GM12875 (cell line): ENCODE results near the gene AKAP13.

Experiments
- H3K4me3 ChIP-seq: one replicate; pipeline ENCODE4 v1.5.1; 2011; ENCODE audit warnings: low read depth, low read length, control low read depth
- TF ChIP-seq, protein P1 (sequence below): IDR thresholded peaks from 2 replicates; pipeline ENCODE4 v1.5.1; 2011; ENCODE audit warnings: low read depth, mild to moderate bottlenecking, control low read depth, inconsistent platforms, low read length, moderate library complexity, borderline replicate concordance; ENCODE audit not compliant: insufficient read depth

Gene AKAP13

DNA sequence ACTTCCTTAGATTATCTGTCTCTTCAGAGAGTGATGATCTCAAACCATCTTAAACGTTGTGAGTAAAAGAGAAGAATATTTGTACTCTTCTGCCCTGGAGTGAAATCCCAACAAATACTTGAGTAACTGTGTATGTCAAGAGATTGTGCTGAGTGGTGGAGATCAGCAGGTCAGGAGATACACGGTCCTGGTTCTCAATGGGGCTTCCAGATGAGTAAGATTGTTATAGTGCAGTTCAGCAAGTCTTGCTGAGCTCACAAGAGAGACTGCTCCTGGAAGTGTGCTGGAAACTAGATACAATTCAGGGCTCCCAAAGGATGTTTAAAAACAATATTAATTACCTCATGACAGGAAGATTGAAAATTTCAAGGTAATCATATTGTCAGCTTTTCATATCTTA, 184.3 kb downstream of the AKAP13 start:
- H3K4me3 ChIP-seq, result no peak overlapping the region
- TF ChIP-seq, protein P1, sequence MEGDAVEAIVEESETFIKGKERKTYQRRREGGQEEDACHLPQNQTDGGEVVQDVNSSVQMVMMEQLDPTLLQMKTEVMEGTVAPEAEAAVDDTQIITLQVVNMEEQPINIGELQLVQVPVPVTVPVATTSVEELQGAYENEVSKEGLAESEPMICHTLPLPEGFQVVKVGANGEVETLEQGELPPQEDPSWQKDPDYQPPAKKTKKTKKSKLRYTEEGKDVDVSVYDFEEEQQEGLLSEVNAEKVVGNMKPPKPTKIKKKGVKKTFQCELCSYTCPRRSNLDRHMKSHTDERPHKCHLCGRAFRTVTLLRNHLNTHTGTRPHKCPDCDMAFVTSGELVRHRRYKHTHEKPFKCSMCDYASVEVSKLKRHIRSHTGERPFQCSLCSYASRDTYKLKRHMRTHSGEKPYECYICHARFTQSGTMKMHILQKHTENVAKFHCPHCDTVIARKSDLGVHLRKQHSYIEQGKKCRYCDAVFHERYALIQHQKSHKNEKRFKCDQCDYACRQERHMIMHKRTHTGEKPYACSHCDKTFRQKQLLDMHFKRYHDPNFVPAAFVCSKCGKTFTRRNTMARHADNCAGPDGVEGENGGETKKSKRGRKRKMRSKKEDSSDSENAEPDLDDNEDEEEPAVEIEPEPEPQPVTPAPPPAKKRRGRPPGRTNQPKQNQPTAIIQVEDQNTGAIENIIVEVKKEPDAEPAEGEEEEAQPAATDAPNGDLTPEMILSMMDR, result no peak

DNA sequence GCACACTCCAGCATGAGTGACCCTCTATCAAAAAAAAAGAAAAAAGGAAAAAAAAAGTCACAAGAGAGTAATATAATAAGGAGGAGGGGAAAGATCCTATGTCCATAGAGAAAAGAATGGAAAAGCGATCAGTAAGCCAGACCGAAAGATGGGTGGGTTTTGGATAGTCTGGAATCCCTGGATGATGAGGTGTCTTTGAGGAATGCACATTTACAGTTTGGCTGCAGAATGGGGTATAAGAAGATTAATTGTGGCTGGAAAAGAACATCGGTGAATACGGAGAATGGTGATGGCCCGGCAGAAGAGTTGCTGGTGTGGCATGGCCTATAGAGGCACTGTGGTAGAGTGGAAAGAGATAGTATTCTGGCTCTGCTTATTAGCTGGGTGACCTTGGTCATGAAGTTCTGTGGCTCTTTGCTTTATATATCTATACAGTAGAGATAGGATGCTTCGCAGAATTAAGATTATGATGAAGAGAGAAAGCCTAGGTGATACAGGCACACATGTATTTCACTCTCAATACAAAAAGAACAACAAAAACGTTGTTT, 187.9 kb downstream of the AKAP13 start:
- TF ChIP-seq, protein P1, result no peak
- no peak overlapping the region for H3K4me3 ChIP-seq

DNA sequence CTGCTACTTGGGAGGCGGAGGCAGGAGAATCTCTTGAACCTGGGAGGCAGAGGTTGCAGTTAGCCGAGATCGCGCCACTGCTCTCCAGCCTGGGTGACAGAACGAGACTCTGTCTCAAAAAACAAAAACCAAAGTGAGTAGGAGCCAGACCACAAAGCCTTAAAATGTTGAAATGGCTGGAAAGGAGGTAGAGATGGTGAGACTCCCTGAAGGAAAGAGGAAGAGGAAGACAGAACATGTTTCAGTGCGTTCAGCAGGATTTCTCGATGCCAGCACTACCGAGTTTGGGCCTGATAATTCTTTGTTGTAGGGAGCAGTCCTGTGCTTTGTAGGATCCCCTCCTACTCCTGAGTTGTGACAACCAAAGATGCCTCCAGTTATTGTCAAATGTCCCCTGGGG, 189.9 kb downstream of the AKAP13 start:
- TF ChIP-seq, protein P1, result no peak

DNA sequence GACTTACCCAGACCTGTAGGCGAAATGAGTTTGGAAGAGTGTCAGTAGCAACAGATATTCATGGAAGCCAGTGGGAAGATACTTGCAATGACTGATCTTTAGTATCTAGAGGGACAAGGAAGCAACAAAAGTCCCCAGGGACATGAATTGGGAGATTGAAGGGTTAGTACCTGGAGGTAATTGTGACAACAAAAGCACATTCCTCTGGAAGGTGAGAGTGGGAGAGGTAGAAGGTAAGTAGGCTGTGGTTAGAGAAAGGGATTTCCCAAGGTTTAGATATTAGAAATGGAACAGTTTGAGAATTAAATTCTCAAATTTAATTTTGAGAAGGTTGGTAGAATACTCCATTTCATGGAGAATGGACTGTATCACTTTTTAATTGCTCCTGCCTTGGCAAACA, 191.4 kb downstream of the AKAP13 start:
- TF ChIP-seq, protein P1, result no peak
- no peak overlapping the region for H3K4me3 ChIP-seq

More for the DNA sequence above, 189.9 kb downstream of the AKAP13 start:
- H3K4me3 ChIP-seq, result no peak overlapping the region

DNA sequence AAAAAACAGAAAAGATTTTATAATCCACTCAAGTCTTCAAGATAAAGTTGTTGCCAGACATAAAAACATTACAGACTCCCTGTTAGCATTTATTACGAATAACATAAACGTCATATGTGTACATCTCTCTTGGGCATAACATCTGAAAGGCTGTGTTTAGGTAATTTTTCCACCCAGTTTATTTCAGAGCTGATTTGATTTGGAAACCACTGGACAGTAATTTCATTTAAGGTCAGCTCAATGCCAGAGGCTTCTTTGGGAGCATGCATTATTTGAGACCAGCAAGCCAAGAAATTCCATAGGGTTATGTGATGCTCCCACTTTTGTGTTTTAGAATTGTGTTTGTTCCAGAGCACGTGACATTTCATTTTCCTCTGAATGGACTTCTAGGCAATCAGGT, 196.0 kb downstream of the AKAP13 start:
- no peak overlapping the region for H3K4me3 ChIP-seq
- TF ChIP-seq, protein P1, result no peak

DNA sequence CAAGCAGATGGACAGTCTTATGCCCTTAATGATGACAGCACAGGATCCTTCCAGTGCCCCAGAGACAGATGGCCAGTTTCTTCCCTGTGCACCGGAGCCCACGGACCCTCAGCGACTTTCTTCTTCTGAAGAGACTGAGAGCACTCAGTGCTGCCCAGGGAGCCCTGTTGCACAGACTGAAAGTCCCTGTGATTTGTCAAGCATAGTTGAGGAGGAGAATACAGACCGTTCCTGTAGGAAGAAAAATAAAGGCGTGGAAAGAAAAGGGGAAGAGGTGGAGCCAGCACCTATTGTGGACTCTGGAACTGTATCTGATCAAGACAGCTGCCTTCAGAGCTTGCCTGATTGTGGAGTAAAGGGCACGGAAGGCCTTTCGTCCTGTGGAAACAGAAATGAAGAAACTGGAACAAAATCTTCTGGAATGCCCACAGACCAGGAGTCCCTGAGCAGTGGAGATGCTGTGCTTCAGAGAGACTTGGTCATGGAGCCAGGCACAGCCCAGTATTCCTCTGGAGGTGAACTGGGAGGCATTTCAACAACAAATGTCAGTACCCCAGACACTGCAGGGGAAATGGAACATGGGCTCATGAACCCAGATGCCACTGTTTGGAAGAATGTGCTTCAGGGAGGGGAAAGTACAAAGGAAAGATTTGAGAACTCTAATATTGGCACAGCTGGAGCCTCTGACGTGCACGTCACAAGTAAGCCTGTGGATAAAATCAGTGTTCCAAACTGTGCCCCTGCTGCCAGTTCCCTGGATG, 198.7 kb downstream of the AKAP13 start:
- TF ChIP-seq, protein P1, result no peak
- H3K4me3 ChIP-seq, result no peak overlapping the region
